NB4 (cell line): Measurements from ENCODE around the gene FRMD1.

ENCODE experiments used
- MAX ChIP-seq: IDR thresholded peaks from 2 replicates; pipeline ENCODE4 v1.6.1; 2011; ENCODE audit warnings: low read depth, low read length
- MYC ChIP-seq: IDR thresholded peaks from 2 replicates; pipeline ENCODE4 v1.6.1; 2011; ENCODE audit warnings: low read depth, low read length
- POLR2A ChIP-seq: IDR thresholded peaks from 2 replicates; pipeline ENCODE4 v1.6.1; 2011; ENCODE audit warnings: mild to moderate bottlenecking; ENCODE audit not compliant: insufficient read length; ENCODE audit errors: extremely low read depth
- TF ChIP-seq, protein P1 (sequence below): IDR thresholded peaks from one replicate; pipeline ENCODE4 v1.5.1; 2012; ENCODE audit warnings: low read depth, low read length

DNA sequence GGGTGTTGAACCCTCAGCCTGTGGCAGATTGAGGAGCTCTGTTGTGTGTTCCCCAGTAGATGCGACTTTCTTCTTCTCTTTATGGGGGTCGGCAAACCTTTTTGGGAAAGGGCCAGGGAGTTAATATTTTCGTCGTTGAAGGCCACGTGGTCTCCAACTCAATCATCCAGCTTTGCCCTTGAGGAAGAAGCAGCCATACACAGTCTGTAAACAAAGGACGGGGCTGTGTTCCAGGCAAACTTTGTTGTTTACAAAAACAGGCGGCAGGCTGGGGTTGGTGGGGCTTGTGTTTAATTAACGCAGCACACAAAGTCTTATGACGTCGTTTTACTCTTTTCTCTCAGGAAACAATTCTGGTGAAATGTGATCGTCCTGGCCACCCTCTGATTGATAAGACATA lies 61.4 kb downstream of the FRMD1 start:
- TF ChIP-seq, protein P1, sequence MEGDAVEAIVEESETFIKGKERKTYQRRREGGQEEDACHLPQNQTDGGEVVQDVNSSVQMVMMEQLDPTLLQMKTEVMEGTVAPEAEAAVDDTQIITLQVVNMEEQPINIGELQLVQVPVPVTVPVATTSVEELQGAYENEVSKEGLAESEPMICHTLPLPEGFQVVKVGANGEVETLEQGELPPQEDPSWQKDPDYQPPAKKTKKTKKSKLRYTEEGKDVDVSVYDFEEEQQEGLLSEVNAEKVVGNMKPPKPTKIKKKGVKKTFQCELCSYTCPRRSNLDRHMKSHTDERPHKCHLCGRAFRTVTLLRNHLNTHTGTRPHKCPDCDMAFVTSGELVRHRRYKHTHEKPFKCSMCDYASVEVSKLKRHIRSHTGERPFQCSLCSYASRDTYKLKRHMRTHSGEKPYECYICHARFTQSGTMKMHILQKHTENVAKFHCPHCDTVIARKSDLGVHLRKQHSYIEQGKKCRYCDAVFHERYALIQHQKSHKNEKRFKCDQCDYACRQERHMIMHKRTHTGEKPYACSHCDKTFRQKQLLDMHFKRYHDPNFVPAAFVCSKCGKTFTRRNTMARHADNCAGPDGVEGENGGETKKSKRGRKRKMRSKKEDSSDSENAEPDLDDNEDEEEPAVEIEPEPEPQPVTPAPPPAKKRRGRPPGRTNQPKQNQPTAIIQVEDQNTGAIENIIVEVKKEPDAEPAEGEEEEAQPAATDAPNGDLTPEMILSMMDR = no peak
- no peak for TF ChIP-seq POLR2A
- TF ChIP-seq MYC = no peak
- no peak for TF ChIP-seq MAX
